ENCODE data around the gene ACTA2. TPM values are rescaled to one million over a fixed set of nuclear protein-coding genes. Genes with fewer than 3 reads are reported as not detected.

The ACTA2 gene
- total RNA-seq, 2 donors from 2014 or later, result 1,100 to 1,897 TPM

GRCh38 chr10:88984525-88984924 is 32.0 kb upstream of the ACTA2 start:
- no peak for DNase-seq

DNA sequence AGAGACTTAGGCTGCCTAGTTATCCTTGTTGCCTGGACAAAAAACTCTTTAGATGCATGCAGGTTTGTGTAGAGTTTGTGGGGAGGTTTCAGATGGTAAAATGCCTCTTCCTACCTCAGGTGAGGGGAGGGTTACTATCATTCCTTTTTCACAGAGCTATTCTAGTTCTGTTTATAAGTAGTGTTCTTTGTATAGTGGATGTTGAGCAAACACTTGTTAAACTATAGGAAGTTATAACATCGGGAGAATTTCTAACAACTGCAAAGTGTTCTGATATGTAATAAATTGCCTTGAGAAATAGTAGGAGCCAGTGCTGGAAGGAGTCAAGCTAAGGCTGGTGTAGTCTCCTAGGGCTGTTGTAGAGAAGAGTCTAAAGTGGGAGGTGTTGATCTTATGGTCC is 31.4 kb upstream of the ACTA2 start:
- intact Hi-C loops (cut with DNase I), result no loop called here
- DNase-seq (no peak), ATAC-seq (no peak)

More at GRCh38 chr10:88984525-88984924, 32.0 kb upstream of the ACTA2 start:
- ATAC-seq, result no peak
- intact Hi-C loops (cut with DNase I), result no loop called here

- no peak for ATAC-seq
- no peak for DNase-seq
- intact Hi-C loops (cut with DNase I), result no loop called here
These were observed 30.6 kb upstream of the ACTA2 start for GRCh38 chr10:88983206-88983605.

GRCh38 chr10:88982366-88982765 is 29.8 kb upstream of the ACTA2 start:
- intact Hi-C loops (cut with DNase I), result no loop called here
- ATAC-seq (no peak), DNase-seq (no peak)

DNA sequence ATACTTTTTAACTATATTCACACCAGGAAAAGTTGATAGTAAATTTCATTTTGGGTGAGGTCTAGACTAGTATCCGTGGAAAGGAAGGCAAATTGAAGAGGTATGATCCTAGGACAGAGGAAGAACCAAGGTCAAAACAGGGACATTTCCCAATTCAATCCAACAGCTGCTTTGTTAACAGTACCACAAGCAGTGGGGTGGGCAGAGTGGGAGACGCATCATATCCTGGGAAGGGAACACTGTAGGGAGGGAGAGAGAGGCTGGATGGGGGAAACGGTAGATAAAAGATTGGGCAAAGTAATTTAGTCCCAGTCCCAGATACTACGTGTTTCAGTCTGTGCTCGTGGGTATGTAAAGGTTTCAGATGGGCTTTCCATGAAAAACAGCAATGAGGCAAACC is 28.9 kb upstream of the ACTA2 start:
- intact Hi-C loops (cut with DNase I), result no loop called here
- ATAC-seq, result no peak

GRCh38 chr10:88980800-88981199 is 28.2 kb upstream of the ACTA2 start:
- peak; percentile 42 to 45 for ATAC-seq

More for the DNA sequence above, 28.9 kb upstream of the ACTA2 start:
- no peak for DNase-seq

DNA sequence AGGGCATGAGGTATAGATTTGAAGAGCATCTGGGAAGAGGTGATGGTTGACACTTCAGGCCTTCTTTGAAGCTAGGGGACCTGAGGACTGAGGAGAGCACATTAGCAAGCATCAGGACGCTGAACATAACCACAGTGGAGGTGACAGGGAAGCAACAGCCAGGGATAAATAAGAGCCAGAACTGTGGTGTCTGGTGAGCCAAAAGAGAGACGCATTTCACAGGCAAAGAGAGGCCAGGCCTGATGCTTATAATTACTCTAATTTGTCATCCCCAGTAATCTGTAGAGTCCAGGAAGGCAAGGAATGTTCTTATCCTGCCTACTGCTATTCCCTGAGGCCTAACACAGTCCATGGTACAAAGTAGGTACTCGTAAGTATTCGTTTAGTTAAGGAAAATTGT is 27.7 kb upstream of the ACTA2 start:
- intact Hi-C loops (cut with DNase I), result no loop called here
- DNase-seq, result no peak
- ATAC-seq, result peak; percentile 55 to 61

More at GRCh38 chr10:88980800-88981199, 28.2 kb upstream of the ACTA2 start:
- no peak for DNase-seq
- intact Hi-C loops (cut with DNase I), result no loop called here

- no peak for DNase-seq
- ATAC-seq, result no peak
- intact Hi-C loops (cut with DNase I), result no loop called here
These were observed 27.0 kb upstream of the ACTA2 start for GRCh38 chr10:88979603-88980002.

DNA sequence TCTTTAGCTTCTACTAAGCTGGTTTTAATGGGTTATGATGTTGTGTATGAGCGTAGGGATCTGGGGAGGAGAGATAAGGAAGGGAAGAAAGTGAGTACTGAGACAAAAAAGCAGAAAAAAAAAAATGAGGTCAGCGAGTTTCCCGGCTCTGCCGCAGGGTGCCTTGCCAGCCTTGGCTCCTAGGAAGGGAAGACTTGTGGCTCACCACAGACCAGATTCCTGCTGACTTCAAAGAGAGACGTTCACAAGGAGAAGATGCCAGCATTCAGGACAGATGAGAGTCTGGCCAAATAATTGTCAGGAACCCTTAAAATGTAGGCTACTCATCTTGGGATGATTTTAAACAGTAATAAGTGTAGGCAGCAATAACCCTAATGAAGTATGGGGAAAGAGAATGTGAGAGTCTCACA is 26.6 kb upstream of the ACTA2 start:
- DNase-seq (peak; percentile 54), ATAC-seq (peak; percentile 46 to 82)
- intact Hi-C loops (cut with DNase I), result no loop called here

DNA sequence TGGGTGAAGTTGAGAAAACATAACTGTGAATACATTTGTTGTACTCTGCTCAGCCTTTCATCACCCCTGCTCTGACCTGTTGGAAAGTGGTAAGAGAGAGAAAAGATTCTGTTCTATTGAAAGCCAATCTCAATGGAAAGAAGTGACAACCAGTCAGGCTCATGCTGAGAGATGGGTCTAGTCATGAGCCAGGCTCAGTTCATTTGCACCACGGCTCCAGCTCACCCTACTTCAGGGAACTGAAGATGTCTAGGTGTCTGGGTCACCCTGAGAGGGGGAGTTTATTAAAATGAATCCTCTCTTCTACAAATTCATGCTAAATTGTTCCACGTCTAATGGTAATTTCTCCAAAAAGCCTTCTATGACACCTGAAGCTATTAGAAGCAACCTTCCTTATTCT is 25.9 kb upstream of the ACTA2 start:
- ATAC-seq, result no peak
- intact Hi-C loops (cut with DNase I), result no loop called here
- no peak for DNase-seq

- intact Hi-C loops (cut with DNase I), result no loop called here
- DNase-seq (no peak), ATAC-seq (no peak)
These were observed 22.8 kb upstream of the ACTA2 start for GRCh38 chr10:88975377-88975720.

GRCh38 chr10:88974446-88975376 is 22.1 kb upstream of the ACTA2 start:
- no peak for DNase-seq
- intact Hi-C loops (cut with DNase I), result no loop called here
- ATAC-seq, result peak; percentile 31 to 38

- ATAC-seq, result peak in 1 of 2 donors; percentile 35
- DNase-seq, result no peak
- intact Hi-C loops (cut with DNase I), result no loop called here
These were observed 21.4 kb upstream of the ACTA2 start for GRCh38 chr10:88974012-88974411.

- ATAC-seq, result peak; percentile 31 to 45
- no peak for DNase-seq
- intact Hi-C loops (cut with DNase I), result no loop called here
These were observed 18.9 kb upstream of the ACTA2 start for GRCh38 chr10:88971221-88972061.

GRCh38 chr10:88968391-88968790 is 15.8 kb upstream of the ACTA2 start:
- DNase-seq, result no peak
- peak in 1 of 2 donors; percentile 47 for ATAC-seq
- intact Hi-C loops (cut with DNase I), result no loop called here

DNA sequence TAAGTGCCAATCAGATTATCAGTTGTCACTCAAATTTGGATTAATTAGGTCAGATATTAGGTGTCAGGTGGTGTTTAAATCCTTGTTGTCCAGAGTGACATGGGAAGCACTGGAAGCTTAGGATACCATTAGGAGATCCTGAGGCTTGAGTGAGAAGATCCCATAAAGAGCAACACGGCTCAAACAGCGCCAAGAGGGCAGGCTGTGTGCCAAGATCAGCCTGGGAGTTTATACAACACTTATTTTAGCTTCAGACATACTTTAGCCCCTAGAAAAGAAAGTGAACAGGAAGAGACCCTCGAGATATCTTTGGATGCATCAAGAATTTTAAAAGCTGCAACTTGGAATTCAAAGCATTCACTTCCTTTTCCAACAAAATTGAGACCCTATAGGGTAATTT is 14.2 kb upstream of the ACTA2 start:
- peak; percentile 38 to 64 for ATAC-seq
- intact Hi-C loops (cut with DNase I), result no loop called here
- DNase-seq, result peak; percentile 55

GRCh38 chr10:88964869-88965415 is 12.4 kb upstream of the ACTA2 start:
- ATAC-seq (no peak), DNase-seq (no peak)
- intact Hi-C loops (cut with DNase I), result no loop called here

DNA sequence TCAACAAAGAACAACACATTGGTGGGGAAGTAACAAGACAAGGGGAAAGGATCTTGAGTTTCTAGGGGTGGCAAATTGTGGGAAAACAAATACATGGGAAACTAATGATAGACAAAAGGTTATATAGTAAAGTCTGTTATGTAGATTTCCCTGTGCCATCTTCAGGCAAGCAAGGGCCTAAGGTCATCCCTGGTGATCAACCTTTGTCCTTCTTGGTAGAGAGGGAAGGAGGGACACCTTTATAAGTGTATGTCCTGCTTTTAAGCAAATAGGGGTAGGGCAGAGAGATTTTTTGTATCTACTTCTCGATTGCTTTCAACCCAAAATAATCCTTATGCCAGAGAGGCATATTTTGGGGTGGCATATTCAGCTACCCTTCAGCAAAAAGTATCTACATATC is 11.8 kb upstream of the ACTA2 start:
- DNase-seq, result no peak
- no peak for ATAC-seq
- intact Hi-C loops (cut with DNase I), result no loop called here

DNA sequence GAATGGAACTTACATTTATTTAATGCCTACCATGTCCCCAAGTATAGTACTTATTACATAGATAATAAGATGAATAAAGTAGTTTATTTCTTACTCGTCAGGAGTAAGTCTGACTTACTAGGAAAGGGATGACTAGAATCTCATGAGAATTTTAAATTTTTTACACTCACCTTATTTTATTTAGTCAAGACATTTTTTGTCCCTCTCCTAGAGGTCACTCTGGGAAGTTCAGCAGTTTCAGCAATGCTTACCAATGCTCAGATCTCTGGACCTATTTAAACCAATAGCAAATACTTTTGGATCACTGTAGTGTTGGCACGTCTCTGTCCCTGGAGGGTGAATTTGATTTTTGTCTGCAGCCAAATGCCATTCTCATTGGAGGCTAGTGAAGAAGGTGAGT is 10.7 kb upstream of the ACTA2 start:
- no peak for ATAC-seq
- intact Hi-C loops (cut with DNase I), result no loop called here
- no peak for DNase-seq

DNA sequence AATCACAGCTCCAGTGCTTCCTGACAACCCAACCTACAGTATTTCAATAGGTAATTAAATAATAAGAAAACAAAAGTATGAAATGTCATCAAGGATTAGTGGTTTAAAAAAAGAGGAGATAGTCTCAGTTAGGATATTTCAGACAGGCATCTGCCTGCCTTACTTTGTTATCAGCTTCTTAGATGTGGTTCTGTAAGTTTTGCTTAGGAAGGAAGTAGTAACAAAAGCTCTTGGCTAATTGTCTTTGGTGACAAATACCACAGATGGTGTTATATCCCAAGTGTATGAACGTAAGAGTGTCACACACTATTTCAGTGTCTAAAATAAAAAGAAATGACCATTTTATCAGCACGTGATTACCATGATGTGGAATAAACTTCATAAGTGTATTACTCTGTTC is 9.8 kb upstream of the ACTA2 start:
- no peak for ATAC-seq
- intact Hi-C loops (cut with DNase I), result no loop called here
- DNase-seq, result no peak
